HepG2 (cell line): ENCODE results near the gene PASK. TPM values are rescaled to one million over a fixed set of nuclear protein-coding genes. Genes with fewer than 3 reads are reported as not detected.

Experiments used
- ATRX ChIP-seq: sonication (generic); formaldehyde crosslinking; IDR thresholded peaks from 2 replicates; pipeline ENCODE4 v1.4.0; 2020; ENCODE audit warnings: missing genetic modification reagents, borderline replicate concordance
- HNRNPLL ChIP-seq: fragments of 200-400 bp; formaldehyde crosslinking; IDR thresholded peaks from 2 replicates; pipeline ENCODE4 v1.6.1; 2017; ENCODE audit warnings: mild to moderate bottlenecking, low read depth, low read length; ENCODE audit not compliant: poor library complexity, severe bottlenecking
- HOXA7 ChIP-seq: sonication (generic); formaldehyde crosslinking; IDR thresholded peaks from 2 replicates; pipeline ENCODE4 v1.8.1; 2022; ENCODE audit warnings: mild to moderate bottlenecking, missing genetic modification reagents, moderate library complexity
- HOXA9 ChIP-seq: sonication (generic); formaldehyde crosslinking; IDR thresholded peaks from 2 replicates; pipeline ENCODE4 v1.8.1; 2022; ENCODE audit warnings: missing genetic modification reagents, mild to moderate bottlenecking, moderate library complexity, borderline replicate concordance
- LCORL ChIP-seq, 2 experiments: fragments of 450-650 bp in 1 of 2; sonication (generic) in 1 of 2; formaldehyde crosslinking in 1 of 2; IDR thresholded peaks; 2 replicates each; pipeline versions ENCODE4 v1.5.0 to v1.6.1; 2017 to 2020; ENCODE audit warnings: antibody characterized with exemption in 1 of 2, missing genetic modification reagents in 1 of 2
- NFE2 ChIP-seq: sonication (generic); formaldehyde crosslinking; IDR thresholded peaks from 2 replicates; pipeline ENCODE4 v1.4.0; 2020; ENCODE audit warnings: missing genetic modification reagents
- PCBP2 ChIP-seq: fragments of 200-400 bp; formaldehyde crosslinking; optimal IDR thresholded peaks from 2 replicates; pipeline ENCODE3; 2018; ENCODE audit warnings: low read length, low read depth; ENCODE audit not compliant: poor library complexity, severe bottlenecking
- POGK ChIP-seq: sonication (generic); formaldehyde crosslinking; conservative IDR thresholded peaks from 2 replicates; pipeline ENCODE4 v1.8.0; 2022; ENCODE audit warnings: mild to moderate bottlenecking, moderate library complexity, missing genetic modification reagents
- SMARCC2 ChIP-seq: fragments of 450-650 bp; IDR thresholded peaks from 2 replicates; pipeline ENCODE4 v1.6.1; 2017; ENCODE audit warnings: antibody characterized with exemption, mild to moderate bottlenecking
- SPEN ChIP-seq: sonication (generic); formaldehyde crosslinking; IDR thresholded peaks from 2 replicates; pipeline ENCODE4 v1.5.1; 2020; ENCODE audit warnings: low read depth, mild to moderate bottlenecking, missing genetic modification reagents
- ZBTB43 ChIP-seq: sonication (generic); formaldehyde crosslinking; conservative IDR thresholded peaks from 2 replicates; pipeline ENCODE4 v1.4.0; 2020; ENCODE audit warnings: missing genetic modification reagents
- ZNF274 ChIP-seq: sonication (generic); formaldehyde crosslinking; IDR thresholded peaks from 2 replicates; pipeline ENCODE4 v1.5.1; 2020; ENCODE audit warnings: mild to moderate bottlenecking, missing genetic modification reagents
- ZNF549 ChIP-seq: sonication (generic); formaldehyde crosslinking; IDR thresholded peaks from 2 replicates; pipeline ENCODE4 v1.5.0; 2020; ENCODE audit warnings: missing genetic modification reagents
- ZNF614 ChIP-seq: IDR thresholded peaks from 2 replicates; pipeline ENCODE4 v1.6.1; 2018; ENCODE audit warnings: missing biosample characterization, missing genetic modification reagents, inconsistent platforms, borderline replicate concordance
- ZSCAN20 ChIP-seq: sonication (generic); formaldehyde crosslinking; IDR thresholded peaks from 2 replicates; pipeline ENCODE4 v1.4.0; 2020; ENCODE audit warnings: missing genetic modification reagents, mild to moderate bottlenecking, borderline replicate concordance
- polyA plus RNA-seq, 8 experiments: library from polyadenylated mRNA; depleted of rRNA in 3 of 8; stranded (reverse) in 7 of 8; unstranded in 1 of 8; fragments of >200 nt; fragmentation: Illumina TruSeq in 4 of 8; extraction: Trizol in 4 of 8; gene quantifications; 2 replicates each; pipeline versions ENCODE4 v1.2.1 to v1.2.3, GENCODE V29; 2011 to 2016; ENCODE audit warnings: low read depth in 4 of 8, missing spikeins in 1 of 8, mixed read lengths in 1 of 8; ENCODE audit not compliant: insufficient read depth in 1 of 8
- total RNA-seq, 5 experiments: library from RNA; depleted of rRNA; stranded (reverse); fragments of >200 nt; fragmentation: Illumina TruSeq; extraction: Trizol; gene quantifications; 2 replicates each; pipeline ENCODE4 v1.2.3, GENCODE V29; 2016; ENCODE audit warnings: low read depth in 1 of 5
- TF ChIP-seq, protein P1 (sequence below): sonication (generic); formaldehyde crosslinking; conservative IDR thresholded peaks from 2 replicates; pipeline ENCODE4 v1.4.0; 2020; ENCODE audit warnings: missing genetic modification reagents
- TF ChIP-seq, protein P2 (sequence below): sonication (generic); formaldehyde crosslinking; IDR thresholded peaks from 2 replicates; pipeline ENCODE4 v1.5.1; 2020; ENCODE audit warnings: mild to moderate bottlenecking, missing genetic modification reagents, borderline replicate concordance
- TF ChIP-seq, protein P3 (sequence below): sonication (generic); formaldehyde crosslinking; IDR thresholded peaks from 2 replicates; pipeline ENCODE4 v1.4.0; 2020; ENCODE audit warnings: mild to moderate bottlenecking, missing genetic modification reagents

PASK gene
- total and polyA plus RNA-seq, 2 of the 13 experiments (the other 11 are each of a cell fraction or from before 2014, with no cell fraction given) = 6.9 to 17.0 TPM

DNA sequence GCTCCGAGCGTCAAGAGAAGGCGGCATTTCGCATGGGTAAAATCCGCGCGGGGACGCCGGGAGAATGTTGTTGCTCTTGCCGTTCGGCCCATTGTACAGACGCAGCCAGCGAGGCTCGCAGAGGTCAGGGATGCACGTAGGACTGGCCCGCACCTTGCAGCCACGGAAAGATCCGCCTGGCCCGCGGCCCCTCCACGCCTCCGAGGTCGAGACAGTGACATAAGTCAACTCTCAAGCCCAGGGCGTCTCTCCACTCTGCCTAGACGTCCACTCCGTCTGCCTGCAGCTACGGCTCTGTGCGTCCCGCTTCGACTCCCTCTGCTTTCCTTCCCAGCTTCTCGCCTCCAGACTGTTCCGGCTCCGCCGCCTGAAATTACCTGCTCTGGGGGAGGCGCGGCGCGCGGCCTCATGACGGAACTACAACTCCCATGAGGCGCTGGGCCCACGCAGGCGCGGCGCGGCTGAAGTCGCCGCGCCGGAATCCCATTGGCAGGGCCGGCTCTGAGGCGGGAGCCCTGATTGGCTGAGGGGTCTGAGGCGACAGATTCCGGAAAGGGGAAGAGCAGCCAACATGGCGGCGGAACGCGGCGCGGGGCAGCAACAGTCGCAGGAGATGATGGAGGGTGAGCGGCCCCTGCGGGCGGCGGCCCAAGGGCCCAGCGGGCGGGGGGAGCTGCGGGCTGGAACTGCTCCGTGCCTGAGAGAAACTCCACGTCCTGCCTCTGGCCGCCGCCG lies 820 bp upstream of the PASK start, which contains the start of gene PPP1R7 (continued):
- no peak for TF ChIP-seq HOXA7 (CRISPR knock-in tag)
- no peak for TF ChIP-seq POGK (CRISPR knock-in tag)
- TF ChIP-seq ZNF549 (CRISPR knock-in tag) = no peak
- peak; percentile 44 for TF ChIP-seq HNRNPLL
- no peak for TF ChIP-seq SMARCC2
- TF ChIP-seq ZNF614 = peak; percentile 75; the same call in 1 of the 2 replicates
- TF ChIP-seq, protein P1, sequence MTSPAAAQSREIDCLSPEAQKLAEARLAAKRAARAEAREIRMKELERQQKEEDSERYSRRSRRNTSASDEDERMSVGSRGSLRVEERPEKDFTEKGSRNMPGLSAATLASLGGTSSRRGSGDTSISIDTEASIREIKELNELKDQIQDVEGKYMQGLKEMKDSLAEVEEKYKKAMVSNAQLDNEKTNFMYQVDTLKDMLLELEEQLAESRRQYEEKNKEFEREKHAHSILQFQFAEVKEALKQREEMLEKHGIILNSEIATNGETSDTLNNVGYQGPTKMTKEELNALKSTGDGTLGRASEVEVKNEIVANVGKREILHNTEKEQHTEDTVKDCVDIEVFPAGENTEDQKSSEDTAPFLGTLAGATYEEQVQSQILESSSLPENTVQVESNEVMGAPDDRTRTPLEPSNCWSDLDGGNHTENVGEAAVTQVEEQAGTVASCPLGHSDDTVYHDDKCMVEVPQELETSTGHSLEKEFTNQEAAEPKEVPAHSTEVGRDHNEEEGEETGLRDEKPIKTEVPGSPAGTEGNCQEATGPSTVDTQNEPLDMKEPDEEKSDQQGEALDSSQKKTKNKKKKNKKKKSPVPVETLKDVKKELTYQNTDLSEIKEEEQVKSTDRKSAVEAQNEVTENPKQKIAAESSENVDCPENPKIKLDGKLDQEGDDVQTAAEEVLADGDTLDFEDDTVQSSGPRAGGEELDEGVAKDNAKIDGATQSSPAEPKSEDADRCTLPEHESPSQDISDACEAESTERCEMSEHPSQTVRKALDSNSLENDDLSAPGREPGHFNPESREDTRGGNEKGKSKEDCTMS (CRISPR knock-in tag) = no peak
- TF ChIP-seq, protein P2, sequence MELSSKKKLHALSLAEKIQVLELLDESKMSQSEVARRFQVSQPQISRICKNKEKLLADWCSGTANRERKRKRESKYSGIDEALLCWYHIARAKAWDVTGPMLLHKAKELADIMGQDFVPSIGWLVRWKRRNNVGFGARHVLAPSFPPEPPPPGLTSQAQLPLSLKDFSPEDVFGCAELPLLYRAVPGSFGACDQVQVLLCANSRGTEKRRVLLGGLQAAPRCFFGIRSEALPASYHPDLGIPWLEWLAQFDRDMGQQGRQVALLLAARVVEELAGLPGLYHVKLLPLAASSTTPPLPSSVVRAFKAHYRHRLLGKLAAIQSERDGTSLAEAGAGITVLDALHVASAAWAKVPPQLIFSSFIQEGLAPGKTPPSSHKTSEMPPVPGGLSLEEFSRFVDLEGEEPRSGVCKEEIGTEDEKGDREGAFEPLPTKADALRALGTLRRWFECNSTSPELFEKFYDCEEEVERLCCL = no peak
- no peak for TF ChIP-seq LCORL (IDR thresholded peaks at IDR 0.05)
- no peak for TF ChIP-seq LCORL (CRISPR knock-in tag; IDR thresholded peaks at IDR 0.05)
- no peak for TF ChIP-seq NFE2 (CRISPR knock-in tag)
- peak; percentile 62 for TF ChIP-seq SPEN (CRISPR knock-in tag)
- TF ChIP-seq, protein P3, sequence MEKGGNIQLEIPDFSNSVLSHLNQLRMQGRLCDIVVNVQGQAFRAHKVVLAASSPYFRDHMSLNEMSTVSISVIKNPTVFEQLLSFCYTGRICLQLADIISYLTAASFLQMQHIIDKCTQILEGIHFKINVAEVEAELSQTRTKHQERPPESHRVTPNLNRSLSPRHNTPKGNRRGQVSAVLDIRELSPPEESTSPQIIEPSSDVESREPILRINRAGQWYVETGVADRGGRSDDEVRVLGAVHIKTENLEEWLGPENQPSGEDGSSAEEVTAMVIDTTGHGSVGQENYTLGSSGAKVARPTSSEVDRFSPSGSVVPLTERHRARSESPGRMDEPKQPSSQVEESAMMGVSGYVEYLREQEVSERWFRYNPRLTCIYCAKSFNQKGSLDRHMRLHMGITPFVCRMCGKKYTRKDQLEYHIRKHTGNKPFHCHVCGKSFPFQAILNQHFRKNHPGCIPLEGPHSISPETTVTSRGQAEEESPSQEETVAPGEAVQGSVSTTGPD (CRISPR knock-in tag) = no peak
- no peak; the same call in 1 of the 2 replicates for TF ChIP-seq ZBTB43 (CRISPR knock-in tag)
- TF ChIP-seq HOXA9 (CRISPR knock-in tag) = no peak
- no peak for TF ChIP-seq PCBP2
- no peak for TF ChIP-seq ATRX (CRISPR knock-in tag)
- peak; percentile 25; the same call in 1 of the 2 replicates for TF ChIP-seq ZSCAN20 (CRISPR knock-in tag)
- peak; percentile 44; the same call in 1 of the 2 replicates for TF ChIP-seq ZNF274
